Measurements from ENCODE around the gene MCRIP1.

- TF ChIP-seq, protein P1, sequence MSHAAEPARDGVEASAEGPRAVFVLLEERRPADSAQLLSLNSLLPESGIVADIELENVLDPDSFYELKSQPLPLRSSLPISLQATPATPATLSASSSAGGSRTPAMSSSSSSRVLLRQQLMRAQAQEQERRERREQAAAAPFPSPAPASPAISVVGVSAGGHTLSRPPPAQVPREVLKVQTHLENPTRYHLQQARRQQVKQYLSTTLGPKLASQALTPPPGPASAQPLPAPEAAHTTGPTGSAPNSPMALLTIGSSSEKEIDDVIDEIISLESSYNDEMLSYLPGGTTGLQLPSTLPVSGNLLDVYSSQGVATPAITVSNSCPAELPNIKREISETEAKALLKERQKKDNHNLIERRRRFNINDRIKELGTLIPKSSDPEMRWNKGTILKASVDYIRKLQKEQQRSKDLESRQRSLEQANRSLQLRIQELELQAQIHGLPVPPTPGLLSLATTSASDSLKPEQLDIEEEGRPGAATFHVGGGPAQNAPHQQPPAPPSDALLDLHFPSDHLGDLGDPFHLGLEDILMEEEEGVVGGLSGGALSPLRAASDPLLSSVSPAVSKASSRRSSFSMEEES (CRISPR knock-in tag; IDR thresholded peaks at IDR 0.05) = no peak
- TF ChIP-seq CTCF (IDR thresholded peaks at IDR 0.05 in 2 of 3, conservative IDR thresholded peaks at IDR 0.05 in 1 of 3; ENCODE audit: insufficient read depth in 2 of 3, low read depth in 1 of 3, low read length in 3 of 3) (no peak), ATF3 (IDR thresholded peaks at IDR 0.05) (no peak), ATF3 (CRISPR knock-in tag; conservative IDR thresholded peaks at IDR 0.05) (no peak), SRF (CRISPR knock-in tag; IDR thresholded peaks at IDR 0.05) (no peak), SP1 (CRISPR knock-in tag; IDR thresholded peaks at IDR 0.05) (no peak), TAF1 (IDR thresholded peaks at IDR 0.05; ENCODE audit: control insufficient read depth, extremely low read depth, insufficient read depth, low read length, severe bottlenecking) (no peak), COPS2 (conservative IDR thresholded peaks at IDR 0.05) (no peak), MAZ (CRISPR knock-in tag; conservative IDR thresholded peaks at IDR 0.05 in 1 of 2, IDR thresholded peaks at IDR 0.05 in 1 of 2) (no peak), SIN3A (IDR thresholded peaks at IDR 0.05; ENCODE audit: borderline replicate concordance in 2 of 2, control insufficient read depth in 1 of 2, low read depth in 2 of 2, low read length in 2 of 2) (no peak), ZEB2 (IDR thresholded peaks at IDR 0.05) (no peak), ZNF408 (CRISPR knock-in tag; IDR thresholded peaks at IDR 0.05; ENCODE audit: low read depth) (no peak), FOS (IDR thresholded peaks at IDR 0.05; ENCODE audit: extremely low read depth, insufficient read length) (no peak), ATF1 (CRISPR knock-in tag; IDR thresholded peaks at IDR 0.05) (no peak), ATF1 (tag; IDR thresholded peaks at IDR 0.05) (no peak), POLR2AphosphoS5 (IDR thresholded peaks at IDR 0.05; ENCODE audit: control insufficient read depth, insufficient read depth, low read depth, low read length) (no peak)
These were observed 18.1 kb downstream of the MCRIP1 start for GRCh38 chr17:81814748-81815645.

Data from K562 (cell line).